HCT116 (cell line): ENCODE results near the gene COL16A1.

ENCODE experiments used
- CBX3 ChIP-seq: IDR thresholded peaks from 2 replicates; pipeline ENCODE4 v1.6.1; 2012; ENCODE audit warnings: low read depth
- CTCF ChIP-seq, 3 experiments: fragments of 200-600 bp in 1 of 3; sonication (generic) in 1 of 3; IDR thresholded peaks in 2 of 3; conservative IDR thresholded peaks in 1 of 3; 2 replicates each; pipeline ENCODE4 v1.5.1; 2012 to 2017; ENCODE audit warnings: low read depth in 2 of 3, low read length in 2 of 3, antibody characterized with exemption in 1 of 3, borderline replicate concordance in 1 of 3, control low read depth in 1 of 3, mild to moderate bottlenecking in 1 of 3, mixed read lengths in 1 of 3, mixed run types in 1 of 3, moderate library complexity in 1 of 3; ENCODE audit not compliant: insufficient read depth in 1 of 3
- EZH2 ChIP-seq: fragments of 200-600 bp; sonication (generic); IDR thresholded peaks from 2 replicates; pipeline ENCODE4 v1.6.1; 2017; ENCODE audit warnings: antibody characterized with exemption, mixed run types
- JUND ChIP-seq: IDR thresholded peaks from 2 replicates; pipeline ENCODE4 v1.6.1; 2012
- MAX ChIP-seq: IDR thresholded peaks from 2 replicates; pipeline ENCODE4 v1.6.1; 2012
- POLR2A ChIP-seq: IDR thresholded peaks from 2 replicates; pipeline ENCODE4 v1.7.0; 2011; ENCODE audit warnings: borderline replicate concordance; ENCODE audit not compliant: insufficient read depth, insufficient read length; ENCODE audit errors: extremely low read depth
- SIN3A ChIP-seq: IDR thresholded peaks from 2 replicates; pipeline ENCODE4 v1.6.1; 2012; ENCODE audit warnings: low read depth
- ZNF274 ChIP-seq: fragments of 200-500 bp; sonication (Bioruptor generic); IDR thresholded peaks from 2 replicates; pipeline ENCODE4 v1.6.1; 2014; ENCODE audit warnings: mild to moderate bottlenecking, low read depth, low read length, inconsistent platforms

GRCh38 chr1:31702836-31703404 is 897 bp downstream of the COL16A1 start:
- TF ChIP-seq POLR2A = no peak
- TF ChIP-seq MAX = no peak
- TF ChIP-seq CTCF (IDR thresholded peaks at IDR 0.05 in 2 of 3, conservative IDR thresholded peaks at IDR 0.05 in 1 of 3; ENCODE audit: borderline replicate concordance in 1 of 3, insufficient read depth in 1 of 3, low read depth in 2 of 3, low read length in 2 of 3) = no peak
- TF ChIP-seq SIN3A = no peak
- no peak for TF ChIP-seq CBX3
- no peak for TF ChIP-seq EZH2
- TF ChIP-seq ZNF274 = no peak
- TF ChIP-seq JUND = no peak
